ENCODE measurements around the gene TBX5. TPM values are rescaled to one million over a fixed set of nuclear protein-coding genes. Genes with fewer than 3 reads are reported as not detected.

Gene TBX5
- 2.1 TPM for total RNA-seq

DNA sequence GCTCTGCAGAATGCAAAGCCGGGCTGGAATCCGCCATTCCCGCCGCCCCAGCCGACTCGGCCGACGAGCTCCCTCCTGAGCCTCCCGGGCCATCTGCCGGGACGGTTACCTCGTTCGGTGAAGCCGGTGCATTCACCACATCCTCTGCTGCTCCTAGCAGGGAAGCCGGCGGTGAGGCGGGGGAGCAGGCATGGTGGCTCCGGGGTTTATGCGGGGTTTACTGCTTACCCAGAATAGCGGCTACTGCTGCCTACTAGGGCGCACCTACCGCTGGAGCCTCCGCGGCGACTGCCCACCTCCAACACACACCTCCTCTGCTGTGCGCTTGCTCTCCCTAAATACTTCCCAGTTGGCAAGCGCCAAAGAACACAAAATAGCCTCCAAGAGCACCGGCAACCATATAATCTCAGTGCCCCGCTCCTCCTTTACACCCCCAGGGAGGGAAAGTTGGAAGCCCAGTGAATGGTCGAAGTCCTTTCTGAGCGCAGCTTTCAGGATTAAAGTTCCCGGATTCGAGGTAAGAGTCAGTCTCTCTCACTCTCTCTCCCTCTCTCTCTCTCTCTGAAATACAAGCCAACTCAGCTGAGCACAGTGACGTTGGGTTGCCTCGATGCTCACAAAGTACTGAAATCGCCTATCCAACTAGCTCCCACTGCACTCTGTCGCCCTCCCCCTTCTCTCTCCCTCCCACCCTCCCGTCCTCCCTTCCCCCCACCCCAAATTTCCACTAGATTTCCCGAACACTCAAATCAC, at the start of gene TBX5:
TSS of gene TBX5 (minus strand) at position 626 of the 753 bp plus-strand sequence. CDS start 2,246 bp downstream, outside the sequence.
- Histone ChIP-seq H3K36me3 (ENCODE audit: control insufficient read depth in 3 of 3, insufficient read depth in 3 of 3, low read length in 3 of 3) (no peaks in the 10 kb centered on the region), H3K4me3 (ENCODE audit: low read length in 3 of 3) (peak within 1 kb of the TSS in 2 of 3 donors; percentile 14 to 43), H3K27ac (ENCODE audit: low read depth, low read length) (no peak within 1 kb of the TSS), H3K4me1 (ENCODE audit: control insufficient read depth in 3 of 3, insufficient read depth in 3 of 3, low read length in 3 of 3) (peaks cover 8 to 12% (median 9%) of the 10 kb centered on the region in 3 donors), H3K9ac (ENCODE audit: low read depth in 1 of 3, low read length in 3 of 3) (no peak within 1 kb of the TSS), H3K27me3 (ENCODE audit: control insufficient read depth in 3 of 3, insufficient read depth in 3 of 3, low read length in 3 of 3) (peaks cover 87 to 93% (median 88%) of the 10 kb centered on the region in 3 donors), H3K9me3 (ENCODE audit: control insufficient read depth in 3 of 3, low read length in 3 of 3) (peaks cover 0 to 3% (median 0%) of the 10 kb centered on the region in 3 donors)

DNA sequence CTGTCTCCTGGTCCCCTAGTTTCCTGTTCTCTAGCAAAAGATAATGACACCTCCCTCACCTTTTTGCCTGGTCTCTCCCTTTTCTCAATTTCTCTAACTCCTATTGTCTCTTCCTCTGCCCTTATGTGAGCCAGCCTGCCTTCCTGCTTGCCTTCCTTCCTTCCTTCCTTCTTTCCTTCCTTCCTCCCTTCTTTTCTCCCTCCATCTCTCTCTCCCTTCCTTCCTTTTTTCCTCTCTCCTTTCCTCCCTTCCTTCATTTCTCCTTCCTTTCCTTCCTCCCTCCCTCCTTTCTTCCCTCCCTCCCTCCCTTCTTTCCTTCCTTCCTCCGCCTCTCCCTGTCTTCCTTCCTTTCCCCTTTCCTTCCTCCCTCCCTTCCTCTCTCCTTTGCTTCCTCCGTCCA, 45.7 kb upstream of the TBX5 start:
- Histone ChIP-seq H3K4me1 (ENCODE audit: control insufficient read depth in 3 of 3, insufficient read depth in 3 of 3, low read length in 3 of 3) (no peaks in the 10 kb centered on the region), H3K9me3 (ENCODE audit: control insufficient read depth in 3 of 3, low read length in 3 of 3) (no peaks in the 10 kb centered on the region), H3K36me3 (ENCODE audit: control insufficient read depth in 3 of 3, insufficient read depth in 3 of 3, low read length in 3 of 3) (no peaks in the 10 kb centered on the region), H3K27me3 (ENCODE audit: control insufficient read depth in 3 of 3, insufficient read depth in 3 of 3, low read length in 3 of 3) (peaks cover 28 to 51% (median 37%) of the 10 kb centered on the region in 3 donors), H3K9ac (ENCODE audit: low read depth in 1 of 3, low read length in 3 of 3) (no peak overlapping the region), H3K4me3 (ENCODE audit: low read length in 3 of 3) (no peak overlapping the region), H3K27ac (ENCODE audit: low read depth, low read length) (no peak overlapping the region)

DNA sequence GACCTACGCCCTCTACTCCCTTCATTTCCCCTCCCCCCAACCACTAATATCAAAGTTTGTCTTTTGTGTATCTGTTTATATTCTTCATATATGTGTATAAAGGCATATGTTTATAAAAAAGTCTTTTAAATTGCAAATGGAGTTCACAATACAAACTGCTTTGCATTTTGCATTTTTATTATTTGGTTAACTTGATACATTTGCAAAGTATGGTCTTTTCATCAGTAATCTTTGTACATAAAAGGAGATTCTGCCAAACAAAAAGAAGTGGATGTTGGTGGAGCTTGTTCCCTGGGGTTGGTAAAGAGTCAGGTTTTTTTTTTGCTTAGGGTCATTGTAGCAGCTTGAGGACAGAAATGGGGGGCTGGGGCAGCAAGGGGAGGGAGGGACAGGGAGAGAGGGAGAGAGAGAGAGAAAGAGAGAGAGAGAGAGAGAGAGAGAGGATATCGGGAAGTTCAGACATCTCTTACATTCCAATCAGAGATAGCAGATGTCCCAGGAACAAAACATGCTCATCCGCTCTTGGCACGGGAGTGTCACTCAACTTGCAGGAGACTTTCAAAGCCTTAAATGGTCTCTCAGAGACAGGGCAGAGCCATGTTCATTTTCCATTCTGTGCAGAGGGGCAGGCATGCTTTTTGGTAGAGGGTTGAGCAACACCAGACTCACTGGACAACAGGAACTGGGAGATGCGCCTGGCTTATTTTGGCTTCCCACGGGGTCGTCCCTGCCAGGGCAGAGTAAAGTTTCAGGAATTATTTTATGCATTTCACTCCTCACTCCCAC, 44.8 kb upstream of the TBX5 start:
- Histone ChIP-seq H3K9ac (ENCODE audit: low read depth in 1 of 3, low read length in 3 of 3) (no peak overlapping the region), H3K4me3 (ENCODE audit: low read length in 3 of 3) (no peak overlapping the region), H3K27me3 (ENCODE audit: control insufficient read depth in 3 of 3, insufficient read depth in 3 of 3, low read length in 3 of 3) (peaks cover 37 to 58% (median 47%) of the 10 kb centered on the region in 3 donors), H3K9me3 (ENCODE audit: control insufficient read depth in 3 of 3, low read length in 3 of 3) (no peaks in the 10 kb centered on the region), H3K36me3 (ENCODE audit: control insufficient read depth in 3 of 3, insufficient read depth in 3 of 3, low read length in 3 of 3) (no peaks in the 10 kb centered on the region), H3K4me1 (ENCODE audit: control insufficient read depth in 3 of 3, insufficient read depth in 3 of 3, low read length in 3 of 3) (no peaks in the 10 kb centered on the region), H3K27ac (ENCODE audit: low read depth, low read length) (no peak overlapping the region)

DNA sequence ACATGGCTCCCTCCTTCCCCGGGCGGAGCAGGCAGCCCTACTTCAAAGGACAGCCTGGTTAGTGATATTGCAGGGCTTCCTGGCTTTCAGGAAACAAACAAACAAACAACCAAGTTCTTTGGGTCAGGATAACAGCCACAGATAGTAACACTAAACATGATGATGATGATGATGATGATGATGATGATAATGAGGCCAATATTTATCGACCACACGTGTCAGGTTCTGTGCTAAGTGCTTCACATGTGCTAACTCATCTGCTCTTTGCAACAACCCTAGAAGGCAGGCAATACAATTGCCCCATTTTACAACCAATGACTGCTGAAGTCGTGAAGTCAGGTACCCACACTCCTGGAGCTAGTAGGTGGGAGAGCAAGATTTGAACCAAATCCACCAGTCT, 44.1 kb upstream of the TBX5 start:
- H3K36me3 ChIP-seq (ENCODE audit: control insufficient read depth in 3 of 3, insufficient read depth in 3 of 3, low read length in 3 of 3): no peaks in the 10 kb centered on the region
- H3K4me1 ChIP-seq (ENCODE audit: control insufficient read depth in 3 of 3, insufficient read depth in 3 of 3, low read length in 3 of 3): no peaks in the 10 kb centered on the region
- no peak overlapping the region for H3K27ac ChIP-seq (ENCODE audit: low read depth, low read length)
- H3K4me3 ChIP-seq (ENCODE audit: low read length in 3 of 3): no peak overlapping the region
- H3K27me3 ChIP-seq (ENCODE audit: control insufficient read depth in 3 of 3, insufficient read depth in 3 of 3, low read length in 3 of 3): peaks cover 38 to 57% (median 46%) of the 10 kb centered on the region in 3 donors
- H3K9me3 ChIP-seq (ENCODE audit: control insufficient read depth in 3 of 3, low read length in 3 of 3): no peaks in the 10 kb centered on the region
- H3K9ac ChIP-seq (ENCODE audit: low read depth in 1 of 3, low read length in 3 of 3): no peak overlapping the region

DNA sequence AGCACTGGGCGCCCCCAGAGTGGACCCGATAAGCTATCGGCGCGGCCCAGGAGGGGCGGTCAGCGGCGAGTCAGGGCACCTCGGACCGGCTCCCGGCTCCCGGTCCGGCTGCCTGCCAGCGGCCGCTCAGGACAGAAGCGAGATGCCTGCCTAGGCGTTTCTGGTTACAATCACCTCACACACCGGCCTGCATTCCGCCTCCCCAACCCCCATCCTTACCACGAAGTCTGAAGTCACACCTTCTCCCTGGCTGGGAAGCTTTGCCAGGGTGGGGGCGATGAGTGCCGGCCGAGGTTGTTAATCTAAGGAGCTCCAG, 42.6 kb upstream of the TBX5 start:
- H3K27ac ChIP-seq (ENCODE audit: low read depth, low read length): no peak overlapping the region

DNA sequence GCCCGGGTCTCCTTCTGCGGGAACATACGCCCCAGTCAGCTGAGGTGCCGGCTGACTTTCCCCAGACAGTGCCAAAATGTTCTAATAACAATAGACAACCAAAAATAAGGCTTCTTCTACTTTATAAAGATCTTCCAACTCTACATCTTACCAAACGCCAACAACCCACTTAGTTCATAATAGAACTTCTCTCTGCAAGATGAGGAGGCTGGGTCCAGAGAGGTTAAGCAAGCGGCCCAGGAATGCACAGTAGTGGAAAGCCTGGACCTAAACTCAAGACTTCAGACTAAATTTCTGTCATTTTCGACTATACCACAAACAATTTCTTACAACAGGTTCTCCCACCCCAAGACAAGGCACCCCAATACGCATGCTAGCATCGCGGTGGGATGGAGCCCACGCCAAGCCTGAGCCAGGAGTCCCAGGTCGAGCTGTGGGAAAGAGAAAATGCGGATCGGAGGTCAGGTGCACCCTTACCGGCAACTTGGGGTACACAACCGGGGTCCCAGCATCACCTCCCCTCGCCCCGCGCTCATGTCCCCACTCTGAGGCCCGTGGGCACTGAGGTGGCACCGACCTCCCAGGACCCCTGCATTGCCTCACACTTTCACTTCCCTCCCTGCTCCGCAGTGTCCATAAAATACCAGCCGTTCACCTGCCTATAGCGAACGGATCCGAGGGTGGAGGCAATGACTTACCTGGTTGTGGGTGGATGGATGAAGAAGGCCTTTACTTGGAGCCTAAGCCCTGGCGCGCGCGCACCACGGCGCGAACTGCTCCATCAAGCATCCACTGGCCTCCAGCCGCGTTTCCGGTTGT, 42.1 kb upstream of the TBX5 start:
- no peak overlapping the region for H3K9ac ChIP-seq (ENCODE audit: low read depth in 1 of 3, low read length in 3 of 3)
- no peak overlapping the region for H3K4me3 ChIP-seq (ENCODE audit: low read length in 3 of 3)
- H3K36me3 ChIP-seq (ENCODE audit: control insufficient read depth in 3 of 3, insufficient read depth in 3 of 3, low read length in 3 of 3): no peaks in the 10 kb centered on the region
- H3K4me1 ChIP-seq (ENCODE audit: control insufficient read depth in 3 of 3, insufficient read depth in 3 of 3, low read length in 3 of 3): peaks cover 0 to 2% (median 0%) of the 10 kb centered on the region in 3 donors
- H3K27me3 ChIP-seq (ENCODE audit: control insufficient read depth in 3 of 3, insufficient read depth in 3 of 3, low read length in 3 of 3): peaks cover 57 to 71% (median 65%) of the 10 kb centered on the region in 3 donors
- H3K27ac ChIP-seq (ENCODE audit: low read depth, low read length): no peak overlapping the region
- no peaks in the 10 kb centered on the region for H3K9me3 ChIP-seq (ENCODE audit: control insufficient read depth in 3 of 3, low read length in 3 of 3)

More for the DNA sequence above, 42.6 kb upstream of the TBX5 start:
- no peak overlapping the region for H3K4me3 ChIP-seq (ENCODE audit: low read length in 3 of 3)
- peaks cover 52 to 65% (median 60%) of the 10 kb centered on the region in 3 donors for H3K27me3 ChIP-seq (ENCODE audit: control insufficient read depth in 3 of 3, insufficient read depth in 3 of 3, low read length in 3 of 3)
- no peak overlapping the region for H3K9ac ChIP-seq (ENCODE audit: low read depth in 1 of 3, low read length in 3 of 3)
- peaks cover 0 to 2% (median 0%) of the 10 kb centered on the region in 3 donors for H3K4me1 ChIP-seq (ENCODE audit: control insufficient read depth in 3 of 3, insufficient read depth in 3 of 3, low read length in 3 of 3)
- H3K36me3 ChIP-seq (ENCODE audit: control insufficient read depth in 3 of 3, insufficient read depth in 3 of 3, low read length in 3 of 3): no peaks in the 10 kb centered on the region
- H3K9me3 ChIP-seq (ENCODE audit: control insufficient read depth in 3 of 3, low read length in 3 of 3): no peaks in the 10 kb centered on the region

DNA sequence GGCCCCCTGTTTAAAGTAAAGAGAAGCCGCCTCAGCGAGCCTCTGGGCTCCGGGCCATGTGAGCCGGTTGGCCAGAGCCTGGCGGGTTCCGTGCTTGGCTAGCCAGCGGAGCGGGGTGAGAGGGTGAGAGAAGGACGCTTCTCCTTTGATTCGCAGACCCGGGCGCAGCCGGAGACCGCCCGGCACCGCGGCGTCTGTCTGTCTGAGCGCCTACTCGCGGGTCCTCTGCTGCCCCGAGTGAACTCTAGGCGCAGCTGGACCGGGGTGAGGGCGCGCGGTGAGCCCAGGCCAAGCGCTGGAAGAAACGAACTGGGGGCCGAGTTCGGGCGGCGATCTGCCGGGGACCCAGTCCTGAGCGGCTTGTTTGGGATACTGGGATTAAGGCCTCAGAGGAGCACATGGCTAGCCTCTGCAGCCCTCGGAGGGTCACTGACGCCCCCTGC, 41.4 kb upstream of the TBX5 start:
- Histone ChIP-seq H3K9me3 (ENCODE audit: control insufficient read depth in 3 of 3, low read length in 3 of 3) (no peaks in the 10 kb centered on the region), H3K27ac (ENCODE audit: low read depth, low read length) (no peak overlapping the region), H3K36me3 (ENCODE audit: control insufficient read depth in 3 of 3, insufficient read depth in 3 of 3, low read length in 3 of 3) (no peaks in the 10 kb centered on the region), H3K4me1 (ENCODE audit: control insufficient read depth in 3 of 3, insufficient read depth in 3 of 3, low read length in 3 of 3) (peaks cover 0 to 2% (median 0%) of the 10 kb centered on the region in 3 donors), H3K4me3 (ENCODE audit: low read length in 3 of 3) (no peak overlapping the region), H3K9ac (ENCODE audit: low read depth in 1 of 3, low read length in 3 of 3) (no peak overlapping the region), H3K27me3 (ENCODE audit: control insufficient read depth in 3 of 3, insufficient read depth in 3 of 3, low read length in 3 of 3) (peaks cover 63 to 78% (median 68%) of the 10 kb centered on the region in 3 donors)

DNA sequence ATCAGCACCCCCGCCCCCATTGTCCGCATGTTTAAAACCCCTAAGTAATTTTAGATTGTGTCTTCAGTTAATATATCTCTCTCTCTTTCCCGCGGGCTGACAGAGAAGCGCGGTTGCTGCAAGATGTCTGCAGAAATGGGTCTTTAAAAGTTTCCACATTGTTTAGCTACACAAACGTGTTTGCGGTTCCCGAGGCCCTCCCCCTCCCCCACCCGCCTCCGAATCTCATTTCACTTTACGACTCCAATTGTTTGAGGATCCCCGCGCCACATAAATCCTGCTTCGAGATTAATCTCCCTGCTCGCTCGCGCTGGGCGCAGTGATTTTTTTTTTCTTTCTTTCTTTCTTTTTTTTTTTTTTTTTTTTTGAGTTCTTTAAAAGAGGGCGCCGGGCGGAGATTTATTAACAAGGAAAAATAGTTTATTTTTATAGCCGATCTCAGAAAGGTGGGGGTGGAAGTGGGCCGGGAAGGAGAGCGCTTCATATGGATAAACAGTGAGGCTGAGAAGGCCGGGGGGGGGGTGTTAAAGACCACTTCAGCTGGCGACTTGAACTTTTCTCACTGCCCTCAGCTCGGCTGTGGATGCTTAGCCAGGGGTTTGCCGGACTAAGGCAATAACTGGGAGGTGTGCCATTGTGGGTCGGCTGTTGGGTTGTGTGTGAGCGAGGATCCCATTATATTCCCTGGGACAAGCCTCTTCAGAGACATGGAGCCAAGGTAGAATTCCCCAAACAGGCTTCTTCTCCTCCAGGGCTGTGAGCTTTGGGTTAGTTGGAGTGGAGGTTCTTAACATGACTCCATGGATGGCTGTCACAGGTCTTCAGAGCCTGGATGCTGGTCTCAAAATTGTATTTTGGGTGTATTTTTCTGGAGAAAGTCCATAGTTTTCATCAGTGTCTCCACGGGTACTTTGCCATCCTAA, 39.7 kb upstream of the TBX5 start:
- Histone ChIP-seq H3K4me1 (ENCODE audit: control insufficient read depth in 3 of 3, insufficient read depth in 3 of 3, low read length in 3 of 3) (peaks cover 0 to 2% (median 0%) of the 10 kb centered on the region in 3 donors), H3K27me3 (ENCODE audit: control insufficient read depth in 3 of 3, insufficient read depth in 3 of 3, low read length in 3 of 3) (peaks cover 78 to 85% (median 85%) of the 10 kb centered on the region in 3 donors), H3K9me3 (ENCODE audit: control insufficient read depth in 3 of 3, low read length in 3 of 3) (no peaks in the 10 kb centered on the region), H3K36me3 (ENCODE audit: control insufficient read depth in 3 of 3, insufficient read depth in 3 of 3, low read length in 3 of 3) (no peaks in the 10 kb centered on the region), H3K27ac (ENCODE audit: low read depth, low read length) (no peak overlapping the region), H3K4me3 (ENCODE audit: low read length in 3 of 3) (no peak overlapping the region), H3K9ac (ENCODE audit: low read depth in 1 of 3, low read length in 3 of 3) (no peak overlapping the region)

Data from skeletal muscle tissue (tissue), 4 donors.